BJ (cell line): Measurements from ENCODE around the gene SLC39A11. TPM values are rescaled to one million over a fixed set of nuclear protein-coding genes. Genes with fewer than 3 reads are reported as not detected.

Experiments
- CTCF ChIA-PET: fragments of 350-600 bp; formaldehyde crosslinking; extraction: SDS; loops from one replicate; lab custom pipeline; 2021; ENCODE audit warnings: antibody characterized with exemption, inconsistent platforms; lab: Yijun Ruan, JAX
- POLR2A ChIA-PET: fragments of 300-600 bp; sonication (Branson Sonifier 250); formaldehyde crosslinking; extraction: SDS; loops from one replicate; lab custom pipeline; 2021; ENCODE audit warnings: antibody characterized with exemption; lab: Charles Lee
- DNase-seq: peaks from one replicate; pipeline ENCODE4 v3.0.0-alpha.2; 2011; ENCODE audit warnings: low read depth
- H3K27me3 ChIP-seq: 2 replicates; pipeline ENCODE4 v1.6.0; 2011; ENCODE audit warnings: low read length; ENCODE audit not compliant: control insufficient read depth, insufficient read depth
- H3K36me3 ChIP-seq: 2 replicates; pipeline ENCODE4 v1.5.1; 2011; ENCODE audit warnings: low read length; ENCODE audit not compliant: control insufficient read depth, insufficient read depth
- H3K4me3 ChIP-seq: 2 replicates; pipeline ENCODE4 v1.5.1; 2011; ENCODE audit warnings: low read depth, mild to moderate bottlenecking, control low read depth, low read length
- polyA plus RNA-seq: library from polyadenylated mRNA; depleted of rRNA; stranded (reverse); fragments of >200 nt; gene quantifications from 2 replicates; pipeline ENCODE4 v1.2.3, GENCODE V29; 2011
- TF ChIP-seq, protein P1 (sequence below): IDR thresholded peaks from 2 replicates; pipeline ENCODE4 v1.5.1; 2011; ENCODE audit warnings: low read depth, mild to moderate bottlenecking, control low read depth, inconsistent platforms, low read length, moderate library complexity; ENCODE audit not compliant: insufficient read depth

SLC39A11 gene
- polyA plus RNA-seq, 1 experiment, result 20.9 TPM

DNA sequence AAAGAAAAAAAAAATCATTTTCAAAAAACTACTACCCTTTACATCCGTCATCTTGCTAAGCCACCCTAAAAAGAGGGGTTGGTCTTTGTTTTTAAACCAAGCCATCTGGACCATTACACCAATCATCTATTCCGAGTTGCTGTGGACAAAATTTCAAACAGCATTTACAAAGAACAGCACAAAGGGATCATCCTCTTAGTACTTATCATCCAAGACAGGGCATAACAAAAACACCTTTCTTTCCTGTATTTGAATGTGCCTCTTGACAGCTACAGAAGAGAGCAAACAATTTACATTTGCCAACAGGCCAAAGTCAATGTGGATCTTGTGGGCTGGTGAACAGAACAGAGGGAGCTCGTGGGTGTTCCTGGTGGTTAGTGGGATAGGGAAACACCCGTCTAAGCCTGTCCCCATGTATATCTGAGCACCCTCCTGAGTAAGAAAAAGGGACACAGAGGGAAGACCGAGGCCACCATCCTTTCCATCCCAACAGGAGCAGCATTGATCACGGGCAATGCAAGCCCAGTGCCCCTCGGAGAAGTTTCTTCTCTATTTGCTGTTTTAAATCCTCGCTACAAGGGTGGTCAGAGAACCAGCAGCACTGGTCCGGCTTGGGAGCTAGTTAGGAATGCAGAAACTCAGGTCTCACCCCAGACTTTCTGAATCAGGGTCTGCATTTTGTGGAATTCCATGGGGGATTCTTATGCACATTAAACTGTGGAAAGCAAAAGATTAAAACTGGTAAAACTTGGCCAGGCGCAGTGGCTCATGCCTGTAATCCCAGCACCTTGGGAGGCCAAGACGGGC lies 1.9 kb downstream of the SLC39A11 start:
- Histone ChIP-seq H3K36me3 (no peaks in the 10 kb centered on the region; the same call in 1 of the 2 replicates), H3K27me3 (0 out of 2 replicates have a peak, but pooled peaks cover 1% of the 10 kb centered on the region), H3K4me3 (no peak overlapping the region)
- TF ChIP-seq, protein P1, sequence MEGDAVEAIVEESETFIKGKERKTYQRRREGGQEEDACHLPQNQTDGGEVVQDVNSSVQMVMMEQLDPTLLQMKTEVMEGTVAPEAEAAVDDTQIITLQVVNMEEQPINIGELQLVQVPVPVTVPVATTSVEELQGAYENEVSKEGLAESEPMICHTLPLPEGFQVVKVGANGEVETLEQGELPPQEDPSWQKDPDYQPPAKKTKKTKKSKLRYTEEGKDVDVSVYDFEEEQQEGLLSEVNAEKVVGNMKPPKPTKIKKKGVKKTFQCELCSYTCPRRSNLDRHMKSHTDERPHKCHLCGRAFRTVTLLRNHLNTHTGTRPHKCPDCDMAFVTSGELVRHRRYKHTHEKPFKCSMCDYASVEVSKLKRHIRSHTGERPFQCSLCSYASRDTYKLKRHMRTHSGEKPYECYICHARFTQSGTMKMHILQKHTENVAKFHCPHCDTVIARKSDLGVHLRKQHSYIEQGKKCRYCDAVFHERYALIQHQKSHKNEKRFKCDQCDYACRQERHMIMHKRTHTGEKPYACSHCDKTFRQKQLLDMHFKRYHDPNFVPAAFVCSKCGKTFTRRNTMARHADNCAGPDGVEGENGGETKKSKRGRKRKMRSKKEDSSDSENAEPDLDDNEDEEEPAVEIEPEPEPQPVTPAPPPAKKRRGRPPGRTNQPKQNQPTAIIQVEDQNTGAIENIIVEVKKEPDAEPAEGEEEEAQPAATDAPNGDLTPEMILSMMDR, result no peak
- ChIA-PET POLR2A (no interaction called here), CTCF (interaction anchor here (0.6 kb wide), 1 partner anchor 280 kb away, joined by 3 read pairs; no protein-coding TSS in a partner anchor)
- no peak for DNase-seq

- no peaks in the 10 kb centered on the region; the same call in 1 of the 2 replicates for H3K36me3 ChIP-seq
- ChIA-PET CTCF (no interaction called here), POLR2A (no interaction called here)
- no peak for DNase-seq
- TF ChIP-seq, protein P1, result no peak
- no peak overlapping the region for H3K4me3 ChIP-seq
- H3K27me3 ChIP-seq, result no peaks in the 10 kb centered on the region
These were observed 2.9 kb downstream of the SLC39A11 start for GRCh38 chr17:73089322-73090317.

DNA sequence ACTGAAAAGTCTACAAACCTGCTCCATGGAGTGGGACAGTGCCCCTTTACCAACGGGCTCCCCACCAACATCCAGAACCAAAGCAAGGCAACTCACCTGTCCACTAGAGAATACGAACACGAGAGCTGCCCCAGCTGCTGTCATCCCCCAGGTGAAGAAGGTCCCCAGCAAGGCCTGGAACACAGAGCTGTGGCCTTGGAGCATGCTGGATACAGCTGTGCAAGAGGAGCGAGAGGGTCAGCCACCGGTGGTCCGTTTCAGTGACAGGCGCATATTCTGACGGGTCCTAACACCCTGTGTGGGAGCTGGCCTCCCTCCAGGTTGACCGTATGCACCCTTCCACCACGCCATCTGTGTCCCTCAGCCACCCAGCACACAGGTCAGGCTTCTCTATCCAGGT lies 3.9 kb downstream of the SLC39A11 start:
- ChIA-PET CTCF (no interaction called here), POLR2A (no interaction called here)
- H3K27me3 ChIP-seq, result no peaks in the 10 kb centered on the region
- TF ChIP-seq, protein P1, result no peak
- no peak overlapping the region for H3K4me3 ChIP-seq
- no peaks in the 10 kb centered on the region; the same call in 1 of the 2 replicates for H3K36me3 ChIP-seq
- no peak for DNase-seq

- ChIA-PET CTCF (no interaction called here), POLR2A (no interaction called here)
- H3K27me3 ChIP-seq, result no peaks in the 10 kb centered on the region
- DNase-seq, result no peak
- TF ChIP-seq, protein P1, result no peak
- H3K36me3 ChIP-seq, result no peaks in the 10 kb centered on the region; the same call in 1 of the 2 replicates
- no peak overlapping the region for H3K4me3 ChIP-seq
These were observed 9.1 kb downstream of the SLC39A11 start for GRCh38 chr17:73083432-73083831.
